Brain microvascular endothelial cell (primary cell): ENCODE results near the gene SLC26A8.
"Not testable (repeated sequence)": the region's sequence is repeated elsewhere in the genome, so short reads cannot be mapped to it uniquely, and the experiment has no call there.

ENCODE experiments used
- DNase-seq: peaks from one replicate; pipeline ENCODE4 v3.0.0-alpha.2; 2020
- H3K27ac ChIP-seq: fragments of 250-450 bp; sonication (Bioruptor Pico); 2 replicates; pipeline ENCODE4 v1.5.1; 2020; ENCODE audit warnings: mild to moderate bottlenecking, moderate library complexity
- H3K27me3 ChIP-seq: fragments of 250-450 bp; sonication (Bioruptor Pico); replicated peaks from 2 replicates; pipeline ENCODE4 v1.5.1; 2020; ENCODE audit warnings: mild to moderate bottlenecking
- H3K36me3 ChIP-seq: fragments of 250-450 bp; sonication (Bioruptor Pico); replicated peaks from 2 replicates; pipeline ENCODE4 v1.5.1; 2020; ENCODE audit warnings: mild to moderate bottlenecking
- H3K4me3 ChIP-seq: 2 replicates; pipeline ENCODE4 v1.5.1; 2011; ENCODE audit warnings: low read depth, mild to moderate bottlenecking, control low read depth, low read length, moderate library complexity
- CTCF ChIP-seq: IDR thresholded peaks from 2 replicates; pipeline ENCODE4 v1.5.1; 2011; ENCODE audit warnings: low read depth, mild to moderate bottlenecking, moderate library complexity, low read length, control low read depth, inconsistent platforms; ENCODE audit errors: missing control alignments
- in situ Hi-C: cut with HindIII; loops from 2 replicates; pipeline ENCODE4 v1.10.0; 2017; ENCODE audit warnings: low sequenced_read_pairs, low pct_ligation_motif_present

The SLC26A8 gene

DNA sequence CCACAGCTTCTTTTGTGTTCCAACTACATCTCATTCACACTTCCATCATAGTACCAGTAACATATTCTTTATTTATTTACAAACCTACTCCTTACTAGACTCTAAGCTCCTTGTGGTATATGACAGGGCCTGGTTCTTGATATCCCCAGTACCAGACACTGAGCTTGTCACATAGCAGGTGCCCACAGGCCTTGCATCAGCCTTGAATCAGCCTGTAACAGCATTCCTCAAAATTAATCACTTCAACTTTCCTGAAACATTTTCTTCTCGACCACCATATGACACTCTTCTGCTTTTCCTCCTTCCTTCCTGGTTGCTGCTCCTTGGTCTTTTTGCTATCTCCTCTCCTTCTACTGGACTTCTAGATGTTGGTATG lies 78.8 kb downstream of the SLC26A8 start:
- in situ Hi-C loops: no loop called here
- no peak for TF ChIP-seq CTCF
- H3K36me3 ChIP-seq: no peaks in the 10 kb centered on the region
- no peaks in the 10 kb centered on the region for H3K27me3 ChIP-seq
- no peak overlapping the region for H3K27ac ChIP-seq
- H3K4me3 ChIP-seq: no peak overlapping the region
- no peak for DNase-seq

- TF ChIP-seq CTCF: no peak
- no peak for DNase-seq
- in situ Hi-C loops: no loop called here
These were observed 81.1 kb downstream of the SLC26A8 start for GRCh38 chr6:35943390-35943789.

GRCh38 chr6:35942355-35942754 lies 82.1 kb downstream of the SLC26A8 start:
- TF ChIP-seq CTCF: no peak
- H3K4me3 ChIP-seq: no peak overlapping the region
- no peaks in the 10 kb centered on the region for H3K36me3 ChIP-seq
- H3K27ac ChIP-seq: no peak overlapping the region
- in situ Hi-C loops: no loop called here
- H3K27me3 ChIP-seq: no peaks in the 10 kb centered on the region
- no peak for DNase-seq

More at GRCh38 chr6:35943390-35943789, 81.1 kb downstream of the SLC26A8 start:
- Histone ChIP-seq H3K27ac (no peak overlapping the region), H3K27me3 (no peaks in the 10 kb centered on the region), H3K4me3 (no peak overlapping the region), H3K36me3 (no peaks in the 10 kb centered on the region)

DNA sequence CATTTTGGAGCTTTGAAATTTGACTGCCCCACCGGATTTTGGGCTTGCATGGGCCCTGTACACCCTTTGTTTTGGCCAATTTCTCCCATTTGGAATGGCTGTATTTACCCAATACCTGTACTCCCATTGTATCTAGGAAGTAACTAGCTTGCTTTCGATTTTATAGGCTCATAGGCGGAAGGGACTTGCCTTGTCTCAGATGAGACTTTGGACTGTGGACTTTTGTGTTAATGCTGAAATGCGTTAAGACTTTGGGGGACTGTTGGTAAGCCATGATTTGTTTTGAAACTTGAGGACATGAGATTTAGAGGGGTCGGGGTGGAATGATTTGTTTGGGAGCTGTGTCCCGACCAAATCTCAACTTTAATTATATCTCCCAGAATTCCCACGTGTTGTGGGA lies 83.3 kb downstream of the SLC26A8 start:
- H3K36me3 ChIP-seq, H3K27ac ChIP-seq, H3K27me3 ChIP-seq, DNase-seq, H3K4me3 ChIP-seq, in situ Hi-C loops: not testable (repeated sequence)

GRCh38 chr6:35940014-35940413 lies 84.4 kb downstream of the SLC26A8 start:
- H3K4me3 ChIP-seq, in situ Hi-C loops, DNase-seq, H3K27me3 ChIP-seq, H3K36me3 ChIP-seq, H3K27ac ChIP-seq: not testable (repeated sequence)

- in situ Hi-C loops, DNase-seq, H3K27ac ChIP-seq, H3K36me3 ChIP-seq, H3K27me3 ChIP-seq, H3K4me3 ChIP-seq: not testable (repeated sequence)
These were observed 85.2 kb downstream of the SLC26A8 start for GRCh38 chr6:35939259-35939658.

GRCh38 chr6:35936681-35937359 lies 87.6 kb downstream of the SLC26A8 start:
- H3K4me3 ChIP-seq: no peak overlapping the region
- TF ChIP-seq CTCF: no peak
- DNase-seq: no peak
- no peak overlapping the region for H3K27ac ChIP-seq
- H3K27me3 ChIP-seq: no peaks in the 10 kb centered on the region
- in situ Hi-C loops: no loop called here
- H3K36me3 ChIP-seq: no peaks in the 10 kb centered on the region
